GM21360 (cell line): ENCODE data around the gene AP4S1.
A peak's percentile ranks its signal among the peaks of the same experiment; 100 is the strongest.
"Not testable (repeated sequence)": the region's sequence is repeated elsewhere in the genome, so short reads cannot be mapped to it uniquely, and the experiment has no call there.

Source experiments
- ATAC-seq: cut with Tn5 transposase; IDR thresholded peaks from one replicate; pipeline ENCODE4 v1.9.1; 2021; ENCODE audit warnings: mild to moderate bottlenecking, moderate library complexity; ENCODE audit not compliant: unreplicated experiment

Gene AP4S1

DNA sequence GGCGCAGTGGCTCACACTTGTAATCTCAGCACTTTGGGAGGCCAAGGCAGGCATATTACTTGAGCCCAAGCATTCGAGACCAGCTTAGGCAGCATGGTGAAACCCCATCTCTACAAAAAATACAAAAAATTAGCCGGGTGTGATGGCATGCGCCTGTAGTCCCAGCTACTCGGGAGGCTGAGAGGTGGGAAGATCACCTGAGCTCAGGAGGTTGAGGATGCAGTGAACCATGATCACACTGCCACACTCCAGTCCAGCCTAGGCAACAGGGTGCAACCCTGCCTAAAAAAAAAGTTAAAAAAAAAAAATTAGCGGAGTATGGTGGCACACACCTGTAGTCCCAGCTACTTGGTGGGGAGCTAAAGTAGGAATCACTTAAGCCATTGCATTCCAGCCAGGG lies 21.4 kb upstream of the AP4S1 start:
- not testable (repeated sequence) for ATAC-seq

GRCh38 chr14:31006703-31007102 lies 18.7 kb upstream of the AP4S1 start:
- no peak for ATAC-seq

DNA sequence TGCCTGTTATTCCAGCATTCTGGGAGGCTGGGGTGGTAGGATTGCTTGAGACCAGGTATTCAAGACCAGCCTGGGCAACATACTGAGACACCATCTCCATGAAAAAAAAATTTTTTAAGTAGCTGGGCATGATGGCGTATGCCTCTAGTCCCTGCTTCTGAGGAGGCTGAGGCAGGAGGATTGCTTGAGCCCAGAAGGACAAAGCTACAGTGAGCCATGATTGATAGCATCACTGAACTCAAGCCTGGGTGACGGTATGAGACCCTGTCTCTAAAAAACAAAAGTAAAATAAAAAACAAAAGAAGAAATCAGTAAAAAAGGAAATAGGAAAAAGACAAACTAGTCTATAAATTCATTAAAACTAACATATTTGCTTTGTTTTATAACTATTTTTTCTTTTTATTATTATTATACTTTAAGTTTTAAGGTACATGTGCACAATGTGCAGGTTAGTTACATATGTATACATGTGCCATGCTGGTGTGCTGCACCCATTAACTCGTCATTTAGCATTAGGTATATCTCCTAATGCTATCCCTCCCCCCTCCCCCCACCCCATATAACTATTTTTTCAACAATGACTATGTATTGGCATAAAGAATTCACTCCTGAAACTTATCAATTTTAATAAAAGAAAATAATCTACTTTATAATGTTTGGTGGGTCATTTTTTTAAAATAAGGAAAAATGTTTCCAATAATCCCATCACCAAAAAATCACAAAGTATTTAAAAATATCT lies 15.4 kb upstream of the AP4S1 start:
- ATAC-seq = no peak

GRCh38 chr14:31010935-31011334 lies 14.5 kb upstream of the AP4S1 start:
- ATAC-seq = no peak

- ATAC-seq = no peak
These were observed 11.6 kb upstream of the AP4S1 start for GRCh38 chr14:31013841-31014240.

GRCh38 chr14:31018057-31018645 lies 7.3 kb upstream of the AP4S1 start:
- no peak for ATAC-seq

DNA sequence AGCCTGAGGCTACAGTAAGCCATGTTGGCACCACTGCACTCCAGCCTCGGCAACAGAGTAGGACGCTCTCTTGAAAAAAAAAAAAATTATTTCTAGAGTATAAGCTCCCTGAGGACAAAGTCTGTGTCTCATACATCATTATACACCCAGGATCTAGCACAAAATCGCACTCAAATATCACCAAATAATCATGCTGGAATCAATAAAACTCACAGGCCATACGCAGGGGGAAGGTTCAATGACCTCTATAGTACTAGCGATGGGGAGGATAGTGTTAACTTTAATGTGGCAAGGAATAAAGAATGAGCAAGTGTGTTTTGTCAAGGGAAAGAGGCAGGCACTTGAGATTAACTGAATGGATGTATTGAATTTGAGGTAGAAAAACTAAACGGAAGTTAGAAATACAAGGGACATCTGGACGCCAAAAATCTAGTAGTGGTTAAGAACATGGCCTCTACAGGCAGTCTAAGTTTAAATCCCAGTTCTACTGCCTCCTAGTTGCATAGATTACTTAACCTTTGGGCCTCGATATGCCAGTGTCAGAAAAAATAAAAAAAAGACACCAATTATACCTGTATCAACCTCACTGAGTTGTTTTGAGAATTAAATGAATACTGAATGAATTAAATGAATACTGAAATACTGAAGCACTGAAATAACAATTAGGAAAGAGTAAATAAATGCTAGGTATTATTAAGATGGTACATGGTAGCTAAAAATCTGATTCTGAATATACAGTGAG lies 4.4 kb upstream of the AP4S1 start:
- ATAC-seq = no peak

- ATAC-seq = no peak
These were observed 3.9 kb upstream of the AP4S1 start for GRCh38 chr14:31021576-31021949.

- ATAC-seq = no peak
These were observed 3.1 kb upstream of the AP4S1 start for GRCh38 chr14:31022386-31022785.

- no peak for ATAC-seq
These were observed 1.4 kb upstream of the AP4S1 start for GRCh38 chr14:31024010-31024480.

- no peak for ATAC-seq
These were observed 677 bp upstream of the AP4S1 start for GRCh38 chr14:31024577-31025366.

GRCh38 chr14:31026077-31026449 lies 614 bp downstream of the AP4S1 start, which contains the start of gene STRN3:
STRN3 (minus strand) TSS chr14:31026379; CDS start chr14:31026185, 194 bp downstream.
- ATAC-seq = peak; percentile 23

DNA sequence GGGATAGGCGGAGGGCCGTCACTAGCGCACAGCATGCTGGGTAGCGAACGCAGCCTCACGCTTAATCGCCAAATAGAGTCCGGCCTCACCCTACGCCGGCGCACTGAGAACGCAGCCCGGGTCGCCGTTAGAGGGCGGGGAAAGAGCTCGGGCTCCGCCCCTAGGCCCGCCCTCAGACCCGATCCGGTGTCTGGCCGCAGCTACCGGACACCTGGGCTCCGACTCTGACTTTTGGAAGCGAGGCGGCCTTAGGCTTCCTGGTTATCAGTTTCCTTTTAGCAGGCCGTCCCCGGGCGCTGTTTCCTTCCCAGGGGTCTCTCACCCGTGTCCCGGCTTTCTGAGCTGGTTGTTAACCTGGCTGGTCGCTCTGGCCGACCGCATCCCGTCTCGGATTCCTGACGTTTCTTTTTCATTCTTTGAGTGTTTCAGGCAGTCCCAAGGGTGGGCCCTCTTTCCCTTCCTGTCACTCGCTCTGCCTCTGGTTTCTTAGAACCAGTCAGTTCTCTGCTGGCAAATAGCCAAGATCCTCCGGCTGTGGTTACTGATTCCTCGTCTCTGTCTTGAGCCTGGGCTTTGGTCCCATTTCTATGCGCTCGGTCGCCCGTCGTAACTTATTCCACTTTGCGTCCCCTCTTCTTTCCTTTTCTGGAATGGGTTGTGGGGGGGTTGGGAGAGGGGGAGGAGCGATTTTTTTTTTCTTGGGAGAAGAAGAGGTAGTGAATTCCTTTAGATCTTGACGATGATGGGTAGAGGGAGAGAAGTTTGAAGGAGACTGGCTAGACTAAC lies 1.2 kb downstream of the AP4S1 start:
- peak; percentile 91 for ATAC-seq

DNA sequence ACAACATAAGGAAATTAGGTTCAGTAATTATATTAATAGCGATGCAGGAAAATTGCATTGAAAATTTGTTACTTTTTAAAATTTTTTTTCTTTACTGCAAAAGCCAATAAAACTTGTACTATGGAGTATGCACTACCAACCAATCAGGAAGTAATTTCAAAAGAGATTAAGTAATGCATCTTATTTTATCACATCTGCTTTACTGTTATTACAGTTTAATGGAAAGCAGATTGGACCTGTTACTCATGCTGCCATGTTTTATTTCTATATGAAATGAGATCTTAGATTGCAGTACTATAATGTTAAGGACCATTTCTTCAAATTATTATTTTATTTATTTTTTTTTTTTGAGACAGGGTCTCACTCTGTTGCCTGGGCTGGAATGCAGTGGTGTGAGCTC lies 2.4 kb downstream of the AP4S1 start:
- ATAC-seq = no peak

- no peak for ATAC-seq
These were observed 3.8 kb downstream of the AP4S1 start for GRCh38 chr14:31029016-31029970.

DNA sequence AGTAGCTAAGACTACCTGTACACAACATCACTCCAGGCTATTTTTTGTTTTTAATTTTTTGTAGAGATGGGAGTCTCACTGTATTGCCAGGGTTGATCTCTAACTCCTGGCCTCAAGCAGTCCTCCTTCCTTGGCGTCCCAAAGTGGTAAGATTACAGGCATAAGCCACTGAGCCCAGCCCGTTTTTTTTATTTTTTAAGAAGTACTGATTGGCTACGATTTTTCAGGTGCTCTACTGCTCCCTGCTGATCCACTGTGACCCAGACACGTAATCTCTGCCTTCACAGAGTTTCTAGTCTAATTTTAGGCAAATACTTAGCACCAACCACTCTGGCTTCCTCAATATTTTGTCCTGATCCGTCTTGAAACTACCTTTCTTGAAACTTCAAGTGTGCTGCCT lies 5.0 kb downstream of the AP4S1 start:
- ATAC-seq = no peak

DNA sequence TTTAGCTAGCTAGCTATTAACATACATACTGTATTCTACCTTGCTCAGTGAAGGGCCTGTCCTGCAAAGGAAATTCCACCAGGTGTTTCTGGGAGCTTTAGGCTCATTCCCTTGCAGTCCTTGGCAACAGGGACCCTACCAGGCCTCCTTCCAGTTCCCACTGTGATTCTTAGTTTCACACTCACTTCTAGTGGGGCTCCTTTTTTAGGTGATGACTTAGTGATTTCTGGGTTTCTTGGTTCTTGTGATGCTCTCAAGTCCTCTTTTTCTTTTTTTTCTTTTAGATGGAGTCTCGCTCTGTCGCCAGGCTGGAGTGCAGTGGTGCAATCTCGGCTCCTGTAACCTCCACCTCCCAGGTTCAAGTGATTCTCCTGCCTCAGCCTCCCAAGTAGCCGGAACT lies 11.1 kb downstream of the AP4S1 start:
- ATAC-seq = no peak

- no peak for ATAC-seq
These were observed 12.3 kb downstream of the AP4S1 start for GRCh38 chr14:31037709-31038221.
